DND-41 (cell line): ENCODE data around the gene TFEB.

Experiments used
- EZH2 ChIP-seq: IDR thresholded peaks from 3 replicates; pipeline ENCODE4 v1.6.1; 2012; ENCODE audit warnings: borderline replicate concordance, low read depth, mild to moderate bottlenecking, moderate library complexity, low read length, inconsistent platforms; ENCODE audit not compliant: severe bottlenecking
- TF ChIP-seq, protein P1 (sequence below): IDR thresholded peaks from 2 replicates; pipeline ENCODE4 v1.5.1; 2012; ENCODE audit warnings: borderline replicate concordance, low read length, moderate library complexity, mild to moderate bottlenecking; ENCODE audit not compliant: poor library complexity, severe bottlenecking; ENCODE audit errors: extremely low read depth

DNA sequence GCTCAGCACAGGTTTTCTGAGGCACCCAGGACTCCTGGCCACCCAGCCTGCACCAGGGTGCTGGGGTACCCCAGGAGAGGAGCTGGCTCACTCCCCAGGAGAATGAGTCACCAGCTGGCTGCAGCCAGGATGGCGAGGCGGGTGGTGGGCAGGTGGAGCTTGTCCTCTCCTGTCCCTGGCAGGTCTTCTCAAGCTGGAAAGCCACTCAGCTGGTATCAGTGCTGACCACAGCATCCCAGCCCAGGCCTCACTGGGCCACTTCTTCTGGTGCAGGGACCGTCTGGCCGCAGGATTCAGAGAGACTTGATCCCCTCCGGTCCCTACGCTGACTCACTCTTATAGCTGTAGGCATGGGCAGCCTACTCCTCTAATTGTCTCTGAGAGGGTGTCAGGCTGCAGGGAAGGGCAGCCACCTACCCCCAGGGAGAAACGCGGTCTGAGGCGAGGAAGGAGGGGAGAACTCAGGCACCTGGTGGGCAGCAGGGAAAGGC lies 22.2 kb downstream of the TFEB start:
- TF ChIP-seq, protein P1, sequence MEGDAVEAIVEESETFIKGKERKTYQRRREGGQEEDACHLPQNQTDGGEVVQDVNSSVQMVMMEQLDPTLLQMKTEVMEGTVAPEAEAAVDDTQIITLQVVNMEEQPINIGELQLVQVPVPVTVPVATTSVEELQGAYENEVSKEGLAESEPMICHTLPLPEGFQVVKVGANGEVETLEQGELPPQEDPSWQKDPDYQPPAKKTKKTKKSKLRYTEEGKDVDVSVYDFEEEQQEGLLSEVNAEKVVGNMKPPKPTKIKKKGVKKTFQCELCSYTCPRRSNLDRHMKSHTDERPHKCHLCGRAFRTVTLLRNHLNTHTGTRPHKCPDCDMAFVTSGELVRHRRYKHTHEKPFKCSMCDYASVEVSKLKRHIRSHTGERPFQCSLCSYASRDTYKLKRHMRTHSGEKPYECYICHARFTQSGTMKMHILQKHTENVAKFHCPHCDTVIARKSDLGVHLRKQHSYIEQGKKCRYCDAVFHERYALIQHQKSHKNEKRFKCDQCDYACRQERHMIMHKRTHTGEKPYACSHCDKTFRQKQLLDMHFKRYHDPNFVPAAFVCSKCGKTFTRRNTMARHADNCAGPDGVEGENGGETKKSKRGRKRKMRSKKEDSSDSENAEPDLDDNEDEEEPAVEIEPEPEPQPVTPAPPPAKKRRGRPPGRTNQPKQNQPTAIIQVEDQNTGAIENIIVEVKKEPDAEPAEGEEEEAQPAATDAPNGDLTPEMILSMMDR: no peak
- no peak for TF ChIP-seq EZH2
